ENCODE data around the gene HERC6. TPM values are rescaled to one million over a fixed set of nuclear protein-coding genes. Genes with fewer than 3 reads are reported as not detected.

The HERC6 gene
- total RNA-seq, 1 experiment from 2014 or later = 7.6 TPM

- TF ChIP-seq, protein P1, sequence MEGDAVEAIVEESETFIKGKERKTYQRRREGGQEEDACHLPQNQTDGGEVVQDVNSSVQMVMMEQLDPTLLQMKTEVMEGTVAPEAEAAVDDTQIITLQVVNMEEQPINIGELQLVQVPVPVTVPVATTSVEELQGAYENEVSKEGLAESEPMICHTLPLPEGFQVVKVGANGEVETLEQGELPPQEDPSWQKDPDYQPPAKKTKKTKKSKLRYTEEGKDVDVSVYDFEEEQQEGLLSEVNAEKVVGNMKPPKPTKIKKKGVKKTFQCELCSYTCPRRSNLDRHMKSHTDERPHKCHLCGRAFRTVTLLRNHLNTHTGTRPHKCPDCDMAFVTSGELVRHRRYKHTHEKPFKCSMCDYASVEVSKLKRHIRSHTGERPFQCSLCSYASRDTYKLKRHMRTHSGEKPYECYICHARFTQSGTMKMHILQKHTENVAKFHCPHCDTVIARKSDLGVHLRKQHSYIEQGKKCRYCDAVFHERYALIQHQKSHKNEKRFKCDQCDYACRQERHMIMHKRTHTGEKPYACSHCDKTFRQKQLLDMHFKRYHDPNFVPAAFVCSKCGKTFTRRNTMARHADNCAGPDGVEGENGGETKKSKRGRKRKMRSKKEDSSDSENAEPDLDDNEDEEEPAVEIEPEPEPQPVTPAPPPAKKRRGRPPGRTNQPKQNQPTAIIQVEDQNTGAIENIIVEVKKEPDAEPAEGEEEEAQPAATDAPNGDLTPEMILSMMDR (IDR thresholded peaks at IDR 0.05; ENCODE audit: insufficient read depth in 1 of 2, low read depth in 1 of 2, low read length in 1 of 2, severe bottlenecking in 1 of 2, unreplicated experiment in 1 of 2) = no peak
- ChIA-PET POLR2A (no interaction called here), CTCF (no interaction called here)
- H3K36me3 Mint-ChIP-seq (ENCODE audit: insufficient read depth, unreplicated experiment) = no peaks in the 10 kb centered on the region
- no peaks in the 10 kb centered on the region for H3K27me3 ChIP-seq (replicated peaks; ENCODE audit: control insufficient read depth, insufficient read depth, low read length)
- no peak overlapping the region for H3K27ac Mint-ChIP-seq (ENCODE audit: unreplicated experiment)
- no peak overlapping the region for H3K4me3 Mint-ChIP-seq (ENCODE audit: unreplicated experiment)
- DNase-seq = no peak
- no peaks in the 10 kb centered on the region for H3K27me3 Mint-ChIP-seq (ENCODE audit: insufficient read depth, unreplicated experiment)
- H3K36me3 ChIP-seq (ENCODE audit: control insufficient read depth, insufficient read depth, low read length) = no peaks in the 10 kb centered on the region
- BruUV-seq (replicated peaks) = no TSS peak
- H3K4me1 Mint-ChIP-seq (ENCODE audit: low read depth, unreplicated experiment) = peaks cover 7% of the 10 kb centered on the region
- peaks cover 8% of the 10 kb centered on the region for H3K4me1 ChIP-seq
- intact Hi-C loops (cut with micrococcal nuclease; ENCODE audit: unreplicated experiment) = no loop called here
- H3K9me3 Mint-ChIP-seq (ENCODE audit: unreplicated experiment) = no peaks in the 10 kb centered on the region
- no peaks in the 10 kb centered on the region for H3K9me3 ChIP-seq
- no peak overlapping the region for H3K4me3 ChIP-seq (ENCODE audit: low read depth, low read length)
These were observed 21.9 kb upstream of the HERC6 start for GRCh38 chr4:88356771-88357170.

GRCh38 chr4:88357262-88357661, 21.4 kb upstream of the HERC6 start:
- Histone ChIP-seq H3K4me1 (peaks cover 3% of the 10 kb centered on the region), H3K4me3 (ENCODE audit: low read depth, low read length) (no peak overlapping the region), H3K27me3 (replicated peaks; ENCODE audit: control insufficient read depth, insufficient read depth, low read length) (no peaks in the 10 kb centered on the region), H3K9me3 (no peaks in the 10 kb centered on the region), H3K36me3 (ENCODE audit: control insufficient read depth, insufficient read depth, low read length) (no peaks in the 10 kb centered on the region)
- Mint-ChIP-seq H3K27me3 (ENCODE audit: insufficient read depth, unreplicated experiment) (no peaks in the 10 kb centered on the region), H3K9me3 (ENCODE audit: unreplicated experiment) (no peaks in the 10 kb centered on the region), H3K36me3 (ENCODE audit: insufficient read depth, unreplicated experiment) (no peaks in the 10 kb centered on the region), H3K27ac (ENCODE audit: unreplicated experiment) (no peak overlapping the region), H3K4me3 (ENCODE audit: unreplicated experiment) (no peak overlapping the region), H3K4me1 (ENCODE audit: low read depth, unreplicated experiment) (peaks cover 2% of the 10 kb centered on the region)
- POLR2A ChIA-PET = no interaction called here
- no TSS peak for BruUV-seq (replicated peaks)
- CTCF ChIA-PET = no interaction called here
- DNase-seq = no peak
- TF ChIP-seq, protein P1 (IDR thresholded peaks at IDR 0.05; ENCODE audit: insufficient read depth in 1 of 2, low read depth in 1 of 2, low read length in 1 of 2, severe bottlenecking in 1 of 2, unreplicated experiment in 1 of 2) = no peak
- intact Hi-C loops (cut with micrococcal nuclease; ENCODE audit: unreplicated experiment) = no loop called here

DNA sequence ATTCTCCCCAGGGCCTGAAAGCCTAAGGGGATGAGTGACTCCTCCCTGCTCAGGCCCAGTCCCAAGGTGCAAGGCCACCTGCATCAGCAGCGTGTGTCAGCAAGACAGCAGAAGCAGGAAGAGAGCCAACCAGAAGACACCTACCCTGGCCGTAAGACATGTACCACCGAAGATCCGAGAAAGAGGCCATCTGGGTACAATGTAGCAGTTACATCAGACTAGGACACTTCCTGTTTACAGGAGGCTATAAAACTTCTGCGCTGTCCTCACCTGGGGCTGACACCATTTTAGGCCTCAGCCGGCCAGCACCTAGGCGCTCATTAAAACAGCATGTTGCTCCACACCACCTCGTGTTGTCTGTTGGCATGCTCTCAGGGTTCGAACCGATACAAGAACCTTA, 19.1 kb upstream of the HERC6 start:
- H3K36me3 ChIP-seq (ENCODE audit: control insufficient read depth, insufficient read depth, low read length) = no peaks in the 10 kb centered on the region
- Mint-ChIP-seq H3K4me3 (ENCODE audit: unreplicated experiment) (no peak overlapping the region), H3K27me3 (ENCODE audit: insufficient read depth, unreplicated experiment) (no peaks in the 10 kb centered on the region), H3K27ac (ENCODE audit: unreplicated experiment) (no peak overlapping the region), H3K4me1 (ENCODE audit: low read depth, unreplicated experiment) (no peaks in the 10 kb centered on the region), H3K9me3 (ENCODE audit: unreplicated experiment) (no peaks in the 10 kb centered on the region), H3K36me3 (ENCODE audit: insufficient read depth, unreplicated experiment) (no peaks in the 10 kb centered on the region)
- peaks cover 10% of the 10 kb centered on the region; the same call in 1 of the 2 replicates for H3K9me3 ChIP-seq
- intact Hi-C loops (cut with micrococcal nuclease; ENCODE audit: unreplicated experiment) = no loop called here
- no peak overlapping the region for H3K4me3 ChIP-seq (ENCODE audit: low read depth, low read length)
- BruUV-seq (replicated peaks) = no TSS peak
- H3K27me3 ChIP-seq (replicated peaks; ENCODE audit: control insufficient read depth, insufficient read depth, low read length) = no peaks in the 10 kb centered on the region
- H3K4me1 ChIP-seq = no peaks in the 10 kb centered on the region
- ChIA-PET CTCF (no interaction called here), POLR2A (no interaction called here)
- TF ChIP-seq, protein P1 (IDR thresholded peaks at IDR 0.05; ENCODE audit: insufficient read depth in 1 of 2, low read depth in 1 of 2, low read length in 1 of 2, severe bottlenecking in 1 of 2, unreplicated experiment in 1 of 2) = no peak
- DNase-seq = no peak
